Measurements from ENCODE around the gene STXBP5.

STXBP5 gene

GRCh38 chr6:147395158-147395557 lies 190.9 kb downstream of the STXBP5 start:
- Histone ChIP-seq H3K4me1 (ENCODE audit: control insufficient read depth, low read depth, low read length) (no peaks in the 10 kb centered on the region), H3K36me3 (ENCODE audit: control insufficient read depth, low read depth, low read length) (no peaks in the 10 kb centered on the region), H3K4me3 (ENCODE audit: low read length) (no peak overlapping the region), H3K27me3 (ENCODE audit: control insufficient read depth, insufficient read depth, low read length) (no peaks in the 10 kb centered on the region), H3K27ac (ENCODE audit: low read length) (no peak overlapping the region), H3K9ac (ENCODE audit: low read length) (no peak overlapping the region), H3K9me3 (ENCODE audit: control insufficient read depth, low read depth, low read length) (no peaks in the 10 kb centered on the region)

GRCh38 chr6:147397306-147397705 lies 193.1 kb downstream of the STXBP5 start:
- Histone ChIP-seq H3K27ac (ENCODE audit: low read length) (no peak overlapping the region), H3K4me1 (ENCODE audit: control insufficient read depth, low read depth, low read length) (no peaks in the 10 kb centered on the region), H3K9me3 (ENCODE audit: control insufficient read depth, low read depth, low read length) (no peaks in the 10 kb centered on the region), H3K36me3 (ENCODE audit: control insufficient read depth, low read depth, low read length) (no peaks in the 10 kb centered on the region), H3K27me3 (ENCODE audit: control insufficient read depth, insufficient read depth, low read length) (no peaks in the 10 kb centered on the region), H3K9ac (ENCODE audit: low read length) (no peak overlapping the region), H3K4me3 (ENCODE audit: low read length) (no peak overlapping the region)

DNA sequence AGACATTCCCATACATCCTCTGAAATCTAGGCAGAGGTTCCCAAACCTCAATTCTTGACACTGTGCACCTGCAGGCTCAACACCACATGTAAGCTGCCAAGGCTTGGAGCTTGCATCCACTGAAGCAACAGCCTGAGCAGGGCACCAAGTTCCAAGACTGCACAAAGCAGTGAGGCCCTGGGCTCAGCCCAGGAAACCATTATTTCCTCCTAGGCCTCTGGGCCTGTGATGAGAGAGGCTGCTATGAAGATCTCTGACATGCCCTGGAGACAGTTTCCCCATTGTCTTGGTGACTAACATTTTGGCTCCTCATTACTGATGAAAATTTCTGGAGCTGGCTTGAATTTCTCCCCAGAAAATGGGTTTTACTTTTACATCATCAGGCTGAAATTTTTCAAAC lies 196.8 kb downstream of the STXBP5 start:
- Histone ChIP-seq H3K9ac (ENCODE audit: low read length) (no peak overlapping the region), H3K27me3 (ENCODE audit: control insufficient read depth, insufficient read depth, low read length) (no peaks in the 10 kb centered on the region), H3K36me3 (ENCODE audit: control insufficient read depth, low read depth, low read length) (no peaks in the 10 kb centered on the region), H3K9me3 (ENCODE audit: control insufficient read depth, low read depth, low read length) (no peaks in the 10 kb centered on the region), H3K4me3 (ENCODE audit: low read length) (no peak overlapping the region), H3K4me1 (ENCODE audit: control insufficient read depth, low read depth, low read length) (no peaks in the 10 kb centered on the region), H3K27ac (ENCODE audit: low read length) (no peak overlapping the region)

- H3K9ac ChIP-seq (ENCODE audit: low read length) = no peak overlapping the region
- no peaks in the 10 kb centered on the region for H3K36me3 ChIP-seq (ENCODE audit: control insufficient read depth, low read depth, low read length)
- H3K4me3 ChIP-seq (ENCODE audit: low read length) = no peak overlapping the region
- no peaks in the 10 kb centered on the region for H3K9me3 ChIP-seq (ENCODE audit: control insufficient read depth, low read depth, low read length)
- no peaks in the 10 kb centered on the region for H3K27me3 ChIP-seq (ENCODE audit: control insufficient read depth, insufficient read depth, low read length)
- H3K4me1 ChIP-seq (ENCODE audit: control insufficient read depth, low read depth, low read length) = no peaks in the 10 kb centered on the region
- no peak overlapping the region for H3K27ac ChIP-seq (ENCODE audit: low read length)
These were observed 197.6 kb downstream of the STXBP5 start for GRCh38 chr6:147401779-147402178.

- H3K27ac ChIP-seq (ENCODE audit: low read length) = no peak overlapping the region
- H3K9ac ChIP-seq (ENCODE audit: low read length) = no peak overlapping the region
- no peaks in the 10 kb centered on the region for H3K36me3 ChIP-seq (ENCODE audit: control insufficient read depth, low read depth, low read length)
- no peaks in the 10 kb centered on the region for H3K9me3 ChIP-seq (ENCODE audit: control insufficient read depth, low read depth, low read length)
- no peaks in the 10 kb centered on the region for H3K4me1 ChIP-seq (ENCODE audit: control insufficient read depth, low read depth, low read length)
- H3K4me3 ChIP-seq (ENCODE audit: low read length) = no peak overlapping the region
- H3K27me3 ChIP-seq (ENCODE audit: control insufficient read depth, insufficient read depth, low read length) = no peaks in the 10 kb centered on the region
These were observed 202.6 kb downstream of the STXBP5 start for GRCh38 chr6:147406783-147407182.

DNA sequence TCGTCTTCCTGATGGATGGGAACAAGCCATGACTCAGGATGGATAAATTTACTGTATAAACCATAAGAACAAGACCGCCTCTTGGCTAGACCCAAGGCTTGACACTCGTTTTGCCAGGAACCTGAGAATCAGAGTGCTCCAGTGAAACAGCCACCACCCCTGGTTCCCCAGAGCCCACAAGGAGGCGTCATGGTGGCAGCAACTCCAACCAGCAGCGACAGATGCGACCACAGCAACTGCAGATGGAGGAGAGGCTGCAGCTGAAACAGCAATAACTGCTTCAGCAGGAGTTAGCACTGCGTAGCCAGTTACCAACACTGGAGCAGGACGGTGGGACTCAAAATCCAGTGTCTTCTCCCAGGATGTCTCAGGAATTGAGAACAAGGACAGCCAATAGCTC lies 203.4 kb downstream of the STXBP5 start:
- Histone ChIP-seq H3K9me3 (ENCODE audit: control insufficient read depth, low read depth, low read length) (no peaks in the 10 kb centered on the region), H3K36me3 (ENCODE audit: control insufficient read depth, low read depth, low read length) (no peaks in the 10 kb centered on the region), H3K27me3 (ENCODE audit: control insufficient read depth, insufficient read depth, low read length) (no peaks in the 10 kb centered on the region), H3K4me1 (ENCODE audit: control insufficient read depth, low read depth, low read length) (no peaks in the 10 kb centered on the region), H3K27ac (ENCODE audit: low read length) (no peak overlapping the region), H3K4me3 (ENCODE audit: low read length) (no peak overlapping the region), H3K9ac (ENCODE audit: low read length) (no peak overlapping the region)

GRCh38 chr6:147416622-147417021 lies 212.4 kb downstream of the STXBP5 start:
- Histone ChIP-seq H3K9ac (ENCODE audit: low read length) (no peak overlapping the region), H3K27me3 (ENCODE audit: control insufficient read depth, insufficient read depth, low read length) (no peaks in the 10 kb centered on the region), H3K4me3 (ENCODE audit: low read length) (no peak overlapping the region), H3K27ac (ENCODE audit: low read length) (no peak overlapping the region), H3K36me3 (ENCODE audit: control insufficient read depth, low read depth, low read length) (no peaks in the 10 kb centered on the region), H3K4me1 (ENCODE audit: control insufficient read depth, low read depth, low read length) (no peaks in the 10 kb centered on the region), H3K9me3 (ENCODE audit: control insufficient read depth, low read depth, low read length) (no peaks in the 10 kb centered on the region)

GRCh38 chr6:147417954-147418353 lies 213.7 kb downstream of the STXBP5 start:
- Histone ChIP-seq H3K27ac (ENCODE audit: low read length) (no peak overlapping the region), H3K4me3 (ENCODE audit: low read length) (no peak overlapping the region), H3K9me3 (ENCODE audit: control insufficient read depth, low read depth, low read length) (no peaks in the 10 kb centered on the region), H3K27me3 (ENCODE audit: control insufficient read depth, insufficient read depth, low read length) (no peaks in the 10 kb centered on the region), H3K4me1 (ENCODE audit: control insufficient read depth, low read depth, low read length) (peaks cover 6% of the 10 kb centered on the region), H3K9ac (ENCODE audit: low read length) (no peak overlapping the region), H3K36me3 (ENCODE audit: control insufficient read depth, low read depth, low read length) (no peaks in the 10 kb centered on the region)

- Histone ChIP-seq H3K9ac (ENCODE audit: low read length) (no peak overlapping the region), H3K36me3 (ENCODE audit: control insufficient read depth, low read depth, low read length) (no peaks in the 10 kb centered on the region), H3K4me3 (ENCODE audit: low read length) (no peak overlapping the region), H3K27me3 (ENCODE audit: control insufficient read depth, insufficient read depth, low read length) (no peaks in the 10 kb centered on the region), H3K27ac (ENCODE audit: low read length) (no peak overlapping the region), H3K9me3 (ENCODE audit: control insufficient read depth, low read depth, low read length) (no peaks in the 10 kb centered on the region), H3K4me1 (ENCODE audit: control insufficient read depth, low read depth, low read length) (peaks cover 6% of the 10 kb centered on the region)
These were observed 214.3 kb downstream of the STXBP5 start for GRCh38 chr6:147418523-147418922.

- no peak overlapping the region for H3K27ac ChIP-seq (ENCODE audit: low read length)
- H3K9me3 ChIP-seq (ENCODE audit: control insufficient read depth, low read depth, low read length) = no peaks in the 10 kb centered on the region
- no peaks in the 10 kb centered on the region for H3K36me3 ChIP-seq (ENCODE audit: control insufficient read depth, low read depth, low read length)
- no peak overlapping the region for H3K9ac ChIP-seq (ENCODE audit: low read length)
- H3K4me1 ChIP-seq (ENCODE audit: control insufficient read depth, low read depth, low read length) = peaks cover 6% of the 10 kb centered on the region
- no peaks in the 10 kb centered on the region for H3K27me3 ChIP-seq (ENCODE audit: control insufficient read depth, insufficient read depth, low read length)
- H3K4me3 ChIP-seq (ENCODE audit: low read length) = no peak overlapping the region
These were observed 217.7 kb downstream of the STXBP5 start for GRCh38 chr6:147421903-147422302.

GRCh38 chr6:147423111-147423510 lies 218.9 kb downstream of the STXBP5 start:
- H3K27me3 ChIP-seq (ENCODE audit: control insufficient read depth, insufficient read depth, low read length) = no peaks in the 10 kb centered on the region

GRCh38 chr6:147429794-147430193 lies 225.6 kb downstream of the STXBP5 start:
- Histone ChIP-seq H3K4me1 (ENCODE audit: control insufficient read depth, low read depth, low read length) (no peaks in the 10 kb centered on the region), H3K36me3 (ENCODE audit: control insufficient read depth, low read depth, low read length) (no peaks in the 10 kb centered on the region), H3K9me3 (ENCODE audit: control insufficient read depth, low read depth, low read length) (no peaks in the 10 kb centered on the region), H3K4me3 (ENCODE audit: low read length) (no peak overlapping the region), H3K27me3 (ENCODE audit: control insufficient read depth, insufficient read depth, low read length) (peaks cover 2% of the 10 kb centered on the region), H3K9ac (ENCODE audit: low read length) (no peak overlapping the region), H3K27ac (ENCODE audit: low read length) (no peak overlapping the region)

More at GRCh38 chr6:147423111-147423510, 218.9 kb downstream of the STXBP5 start:
- H3K27ac ChIP-seq (ENCODE audit: low read length) = no peak overlapping the region
- H3K9me3 ChIP-seq (ENCODE audit: control insufficient read depth, low read depth, low read length) = no peaks in the 10 kb centered on the region
- H3K9ac ChIP-seq (ENCODE audit: low read length) = no peak overlapping the region
- no peak overlapping the region for H3K4me3 ChIP-seq (ENCODE audit: low read length)
- H3K36me3 ChIP-seq (ENCODE audit: control insufficient read depth, low read depth, low read length) = no peaks in the 10 kb centered on the region
- H3K4me1 ChIP-seq (ENCODE audit: control insufficient read depth, low read depth, low read length) = peaks cover 6% of the 10 kb centered on the region
